ENCODE results near the gene SMG5.

- TF ChIP-seq CTCF (IDR thresholded peaks at IDR 0.05; ENCODE audit: low read length) = no peak
- no peak for TF ChIP-seq EZH2 (optimal IDR thresholded peaks at IDR 0.05; ENCODE audit: low read depth, low read length)
These were observed 12.3 kb downstream of the SMG5 start for GRCh38 chr1:156270314-156270713.

Data from MM.1S (cell line).